ENCODE results near the gene HTT. TPM values are rescaled to one million over a fixed set of nuclear protein-coding genes. Genes with fewer than 3 reads are reported as not detected.

HTT gene
- total RNA-seq, 1 experiment from 2014 or later, result 37.4 TPM

DNA sequence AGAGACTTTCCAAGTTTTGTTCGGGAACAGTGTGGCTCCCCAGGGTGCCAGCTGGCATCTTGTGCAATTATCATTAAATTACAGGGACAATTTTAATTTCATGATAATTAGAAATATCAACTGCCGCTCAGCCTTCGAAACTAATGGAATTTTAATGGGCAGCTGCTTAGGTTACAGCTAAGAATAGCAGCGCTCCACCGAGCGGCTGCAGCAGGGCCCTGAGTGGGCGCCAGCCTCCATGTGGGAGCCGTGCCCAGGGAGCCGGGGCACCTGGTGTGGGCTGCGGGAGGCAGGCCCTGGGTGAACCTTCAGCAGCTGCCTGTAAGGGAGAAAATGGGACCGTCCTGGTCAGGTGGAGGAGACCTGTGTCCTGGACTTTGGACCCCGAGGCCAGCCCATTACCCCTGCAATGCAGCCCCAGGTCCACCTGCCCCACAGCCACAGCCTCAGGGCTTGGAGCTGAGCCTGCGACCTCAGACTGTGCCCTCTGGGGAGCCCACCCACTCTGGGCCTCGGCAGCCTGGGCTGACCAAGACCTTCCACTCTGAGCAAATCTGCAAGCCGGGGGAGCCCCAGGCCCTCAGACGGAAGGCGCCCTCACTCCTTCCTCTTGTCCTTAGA lies 195.6 kb downstream of the HTT start:
- no peaks in the 10 kb centered on the region for H3K79me2 ChIP-seq (ENCODE audit: insufficient read depth, low read length)
- no peaks in the 10 kb centered on the region for H3K36me3 ChIP-seq (ENCODE audit: control insufficient read depth in 1 of 2, insufficient read depth in 2 of 2, low read length in 2 of 2)
- H3K4me2 ChIP-seq (ENCODE audit: low read length), result no peak overlapping the region
- H3K9me2 ChIP-seq (ENCODE audit: insufficient read depth), result no peaks in the 10 kb centered on the region
- no peak overlapping the region for H3K27ac ChIP-seq (ENCODE audit: low read depth, low read length)
- ATAC-seq (no peak), DNase-seq (ENCODE audit: low read depth, low spot score) (no peak)
- no peak overlapping the region for H2AFZ ChIP-seq (ENCODE audit: low read depth, low read length, poor library complexity, severe bottlenecking)
- CTCF ChIA-PET, result no interaction called here
- H3K4me3 ChIP-seq (replicated peaks in 1 of 2; ENCODE audit: low read depth in 1 of 2, low read length in 2 of 2), result no peak overlapping the region
- no peaks in the 10 kb centered on the region for H3K9me3 ChIP-seq (ENCODE audit: control insufficient read depth in 1 of 2, insufficient read depth in 1 of 2, low read depth in 1 of 2, low read length in 2 of 2)
- no TSS peak for BruUV-seq (replicated peaks)
- RAD21 ChIA-PET (ENCODE audit: low non-redundant PET in 1 of 2, low total read pairs in 2 of 2, uncharacterized antibody in 2 of 2, unreplicated experiment in 2 of 2), result no interaction called here
- no peak for TF ChIP-seq RAD21 (IDR thresholded peaks at IDR 0.05; ENCODE audit: low read depth)
- 0 out of 2 replicates have a peak, but pooled peaks cover 4% of the 10 kb centered on the region for H3K27me3 ChIP-seq (ENCODE audit: insufficient read depth, low read length)
- no peaks in the 10 kb centered on the region for H3K4me1 ChIP-seq (ENCODE audit: control insufficient read depth in 1 of 2, insufficient read depth in 2 of 2, low read length in 2 of 2)
- intact Hi-C loops (cut with micrococcal nuclease), result no loop called here
- no peak overlapping the region for H3K9ac ChIP-seq (ENCODE audit: low read length)
- POLR2A ChIA-PET, result no interaction called here
- no peaks in the 10 kb centered on the region for H4K20me1 ChIP-seq (ENCODE audit: insufficient read depth)

DNA sequence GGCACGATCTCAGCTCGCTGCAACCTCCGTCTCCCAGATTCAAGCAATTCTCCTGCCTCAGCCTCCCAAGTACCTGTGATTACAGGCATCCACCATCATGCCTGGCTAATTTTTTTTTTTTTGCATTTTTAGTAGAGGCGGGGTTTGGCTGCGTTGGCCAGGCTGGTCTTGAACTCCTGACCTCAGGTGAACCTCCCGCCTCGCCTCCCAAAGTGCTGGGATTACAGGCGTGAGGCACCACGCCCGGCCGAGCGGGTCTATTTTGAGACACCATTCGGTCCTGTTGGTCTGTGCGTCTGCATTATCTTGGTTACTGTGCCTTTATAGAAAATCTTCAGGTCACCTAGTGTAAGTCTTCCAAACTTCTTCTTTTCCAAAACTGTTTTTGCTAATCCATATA lies 196.7 kb downstream of the HTT start:
- H3K36me3 ChIP-seq (ENCODE audit: control insufficient read depth in 1 of 2, insufficient read depth in 2 of 2, low read length in 2 of 2), result no peaks in the 10 kb centered on the region
- H3K4me1 ChIP-seq (ENCODE audit: control insufficient read depth in 1 of 2, insufficient read depth in 2 of 2, low read length in 2 of 2), result no peaks in the 10 kb centered on the region
- BruUV-seq (replicated peaks), result no TSS peak
- no peaks in the 10 kb centered on the region for H3K9me3 ChIP-seq (ENCODE audit: control insufficient read depth in 1 of 2, insufficient read depth in 1 of 2, low read depth in 1 of 2, low read length in 2 of 2)
- intact Hi-C loops (cut with micrococcal nuclease), result no loop called here
- RAD21 ChIA-PET (ENCODE audit: low non-redundant PET in 1 of 2, low total read pairs in 2 of 2, uncharacterized antibody in 2 of 2, unreplicated experiment in 2 of 2), result no interaction called here
- no peak overlapping the region for H3K4me3 ChIP-seq (replicated peaks in 1 of 2; ENCODE audit: low read depth in 1 of 2, low read length in 2 of 2)
- CTCF ChIA-PET, result no interaction called here
- no peaks in the 10 kb centered on the region for H3K79me2 ChIP-seq (ENCODE audit: insufficient read depth, low read length)
- 0 out of 2 replicates have a peak, but pooled peaks cover 4% of the 10 kb centered on the region for H3K27me3 ChIP-seq (ENCODE audit: insufficient read depth, low read length)
- H3K9ac ChIP-seq (ENCODE audit: low read length), result no peak overlapping the region
- H3K9me2 ChIP-seq (ENCODE audit: insufficient read depth), result no peaks in the 10 kb centered on the region
- no peak overlapping the region for H3K4me2 ChIP-seq (ENCODE audit: low read length)
- no peak for ATAC-seq
- DNase-seq (ENCODE audit: low read depth, low spot score), result no peak
- POLR2A ChIA-PET, result no interaction called here
- H4K20me1 ChIP-seq (ENCODE audit: insufficient read depth), result no peaks in the 10 kb centered on the region
- H2AFZ ChIP-seq (ENCODE audit: low read depth, low read length, poor library complexity, severe bottlenecking), result no peak overlapping the region
- TF ChIP-seq TCF7L2 (IDR thresholded peaks at IDR 0.05; ENCODE audit: borderline replicate concordance, extremely low read depth, insufficient read depth, insufficient read length), result no peak
- TF ChIP-seq SRF (IDR thresholded peaks at IDR 0.05; ENCODE audit: low read depth), result no peak
- no peak for TF ChIP-seq SIN3A (IDR thresholded peaks at IDR 0.05; ENCODE audit: low read depth)
- H3K27ac ChIP-seq (ENCODE audit: low read depth, low read length), result no peak overlapping the region
